Measurements from ENCODE around the gene ELOVL1. TPM values are rescaled to one million over a fixed set of nuclear protein-coding genes. Genes with fewer than 3 reads are reported as not detected.

The ELOVL1 gene
- total and polyA plus RNA-seq, 10 of the 15 experiments (the other 5 are each of a cell fraction or from before 2014, with no cell fraction given), result 58.5 to 139 (median 89.8) TPM

DNA sequence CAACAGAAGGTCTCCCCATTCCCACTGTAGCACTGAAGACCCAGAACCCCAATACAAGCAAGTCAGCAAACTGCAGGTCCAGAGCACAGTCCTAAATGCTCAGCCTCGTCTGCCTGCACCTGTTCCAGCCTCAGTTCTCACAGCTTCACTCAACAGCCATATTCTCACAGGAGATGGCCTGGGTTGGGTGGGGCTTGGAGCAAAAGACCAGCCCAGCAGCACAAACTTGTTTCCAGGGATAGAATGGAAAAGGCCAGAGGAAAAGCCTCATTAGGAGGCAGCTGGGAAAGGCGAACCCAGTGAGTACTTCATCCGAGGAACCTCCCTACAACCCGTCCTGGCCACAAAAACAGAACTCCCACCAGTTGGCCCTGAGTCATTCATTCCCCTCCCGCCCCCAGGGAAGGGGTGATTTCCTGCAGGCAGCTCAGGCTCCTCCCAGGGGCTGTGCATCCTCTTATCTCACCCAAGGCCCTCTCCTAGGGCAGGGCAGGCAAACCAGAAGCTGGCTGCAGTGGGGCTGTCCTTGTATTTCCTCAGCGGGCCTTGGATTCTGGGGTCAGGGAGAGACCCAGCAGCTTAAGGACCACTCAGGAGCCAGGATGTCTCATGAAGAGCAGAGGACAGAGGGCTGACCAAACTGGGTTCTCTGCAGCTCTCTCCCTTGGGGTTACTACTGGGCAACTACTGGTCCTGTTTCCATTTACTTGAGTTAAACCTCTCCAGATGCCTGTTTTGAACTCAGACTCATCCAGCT, 37.6 kb downstream of the ELOVL1 start:
- no peaks in the 10 kb centered on the region for H3K79me2 ChIP-seq (ENCODE audit: control insufficient read depth, insufficient read depth, low read length)
- POLR2A ChIA-PET, result no interaction called here
- intact Hi-C loops (cut with micrococcal nuclease; ENCODE audit: unreplicated experiment), result no loop called here
- no peaks in the 10 kb centered on the region for H3K36me3 ChIP-seq (ENCODE audit: control insufficient read depth in 2 of 2, insufficient read depth in 2 of 2, low read length in 1 of 2)
- CTCF ChIA-PET, result interaction anchor here (0.6 to 1.2 kb wide), 4 partner anchors 38 to 103 kb away, joined by 3 read pairs; partner anchors contain the start of gene ELOVL1
- BruUV-seq (replicated peaks), result no TSS peak
- FAIRE-seq (no peak), DNase-seq (ENCODE audit: low read depth, low spot score) (no peak), ATAC-seq (peak; percentile 86)
- no peak overlapping the region for H3K4me2 ChIP-seq (ENCODE audit: control insufficient read depth, insufficient read depth)
- H3K9me3 ChIP-seq (replicated peaks; ENCODE audit: control insufficient read depth, insufficient read depth, low read length), result no peaks in the 10 kb centered on the region; the same call in 1 of the 3 replicates
- SMC1A ChIA-PET (ENCODE audit: uncharacterized antibody, unreplicated experiment), result interaction anchor here (0.6 to 1.9 kb wide), 7 partner anchors 9 to 117 kb away, joined by 3 to 11 read pairs (median 4); no protein-coding TSS in a partner anchor
- H2AFZ ChIP-seq (ENCODE audit: control insufficient read depth, low read depth, low read length), result peak overlapping the region; percentile 43
- no peak overlapping the region for H3K4me3 ChIP-seq
- no peaks in the 10 kb centered on the region for H3K4me1 ChIP-seq (ENCODE audit: control insufficient read depth, insufficient read depth, low read length)
- H3K27me3 ChIP-seq (replicated peaks in 1 of 2; ENCODE audit: control insufficient read depth in 2 of 2, insufficient read depth in 2 of 2, low read length in 1 of 2), result no peaks in the 10 kb centered on the region
- H3K9ac ChIP-seq (ENCODE audit: control insufficient read depth, insufficient read depth, low read length), result no peak overlapping the region
- in situ Hi-C loops (cut with MboI), result no loop called here
- RAD21 ChIA-PET (ENCODE audit: unreplicated experiment), result interaction anchor here (0.8 to 2.5 kb wide), 4 partner anchors 9 to 91 kb away, joined by 3 to 11 read pairs (median 4); partner anchors contain the start of gene CDC20
- WGBS (ENCODE audit: insufficient coverage, insufficient replicate concordance, low lambda C conversion rate, missing lambda C conversion rate), result 13% methylated on average over 6 of the region's 6 CpGs
- no peak overlapping the region for H3K27ac ChIP-seq (ENCODE audit: control insufficient read depth, insufficient read depth)
- H4K20me1 ChIP-seq (ENCODE audit: control insufficient read depth, insufficient read depth), result no peaks in the 10 kb centered on the region
- TF ChIP-seq ZNF217 (IDR thresholded peaks at IDR 0.05) (no peak), IKZF1 (conservative IDR thresholded peaks at IDR 0.05) (0 out of 2 replicates have a peak, but pooled peaks have one; percentile 50), EGR1 (IDR thresholded peaks at IDR 0.05; ENCODE audit: borderline replicate concordance in 1 of 2, low read depth in 2 of 2, low read length in 2 of 2) (peak in 1 of 2 experiments; percentile 16; a peak in 1 of 3 replicates), EED (IDR thresholded peaks at IDR 0.05; ENCODE audit: low read depth) (peak; percentile 60; the same call in 1 of the 2 replicates), TCF12 (IDR thresholded peaks at IDR 0.05; ENCODE audit: low read depth, low read length) (no peak), IRF4 (IDR thresholded peaks at IDR 0.05; ENCODE audit: low read depth, low read length) (0 out of 2 replicates have a peak, but pooled peaks have one; percentile 47), ZSCAN29 (IDR thresholded peaks at IDR 0.05) (no peak), ZNF274 (IDR thresholded peaks at IDR 0.05; ENCODE audit: insufficient read depth, insufficient read length) (no peak), ZNF24 (IDR thresholded peaks at IDR 0.05) (peak; percentile 46; the same call in 1 of the 2 replicates), IKZF2 (IDR thresholded peaks at IDR 0.05) (0 out of 4 replicates have a peak, but pooled peaks of 1 of the 2 experiments have one; percentile 15), RUNX3 (IDR thresholded peaks at IDR 0.05; ENCODE audit: low read length) (peak; percentile 38; the same call in 1 of the 2 replicates)
